Measurements from ENCODE around the gene UCHL3. TPM values are rescaled to one million over a fixed set of nuclear protein-coding genes. Genes with fewer than 3 reads are reported as not detected.

The UCHL3 gene
- total RNA-seq, 1 experiment from 2014 or later, result 50.8 TPM

DNA sequence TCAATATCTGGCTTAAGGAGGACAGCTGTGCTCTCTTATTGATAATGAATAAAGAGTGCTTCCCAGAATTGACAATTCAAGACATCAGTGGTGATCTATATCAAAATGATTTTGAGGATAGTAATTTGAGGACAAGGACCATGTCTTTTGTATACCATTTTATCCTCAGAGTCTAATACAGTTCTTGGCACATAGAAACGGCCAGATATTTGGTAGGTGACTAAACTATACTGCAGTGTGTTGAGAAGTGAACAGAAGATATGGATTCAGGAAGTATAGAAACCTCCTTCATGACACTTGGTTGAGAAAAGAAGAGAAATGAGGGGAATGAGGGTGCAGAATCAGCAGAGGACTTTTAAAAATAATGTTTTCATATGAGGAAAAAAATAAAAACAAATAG, 70.4 kb downstream of the UCHL3 start:
- no peaks in the 10 kb centered on the region for H3K9me3 ChIP-seq (ENCODE audit: control insufficient read depth, low read depth, low read length)
- no peak overlapping the region for H4K8ac ChIP-seq (replicated peaks; ENCODE audit: insufficient read length, low read depth, low read length)
- no peak overlapping the region for H3K56ac ChIP-seq (ENCODE audit: insufficient read length, low read depth, low read length)
- H3K4ac ChIP-seq (ENCODE audit: low read depth, low read length), result no peak overlapping the region
- WGBS (ENCODE audit: extremely low coverage, insufficient read length, low lambda C conversion rate), result no CpG with 5 or more reads among the region's 1 CpG
- no peak overlapping the region for H2BK5ac ChIP-seq (ENCODE audit: insufficient read length, low read length)
- H2BK12ac ChIP-seq (ENCODE audit: insufficient read length, low read depth, low read length), result no peak overlapping the region
- DNase-seq, result no peak
- peaks cover 0 to 2% (median 0%) of the 10 kb centered on the region in 3 experiments; a peak in 1 of 7 replicates for H3K36me3 Mint-ChIP-seq (ENCODE audit: insufficient read depth in 1 of 3, low read depth in 3 of 3)
- no peak overlapping the region for H2BK120ac ChIP-seq (ENCODE audit: low read depth, low read length, poor library complexity, severe bottlenecking)
- H3K27me3 ChIP-seq (ENCODE audit: insufficient read depth, low read length), result no peaks in the 10 kb centered on the region
- H3K23ac ChIP-seq (ENCODE audit: insufficient read length, low read depth, low read length), result no peak overlapping the region
- no peak overlapping the region for H3K9ac ChIP-seq (ENCODE audit: extremely low read depth, insufficient read length, low read length)
- no peak overlapping the region for H3K4me2 ChIP-seq (ENCODE audit: insufficient read depth, insufficient read length, low read length)
- H2AFZ ChIP-seq (ENCODE audit: low read length), result no peak overlapping the region
- H3K18ac ChIP-seq (ENCODE audit: insufficient read length, low read depth, low read length), result no peak overlapping the region
- H3K27ac ChIP-seq (ENCODE audit: insufficient read length, low read depth, low read length), result no peak overlapping the region
- H3K4me1 ChIP-seq (ENCODE audit: insufficient read depth, low read length), result no peaks in the 10 kb centered on the region
- TF ChIP-seq, protein P1, sequence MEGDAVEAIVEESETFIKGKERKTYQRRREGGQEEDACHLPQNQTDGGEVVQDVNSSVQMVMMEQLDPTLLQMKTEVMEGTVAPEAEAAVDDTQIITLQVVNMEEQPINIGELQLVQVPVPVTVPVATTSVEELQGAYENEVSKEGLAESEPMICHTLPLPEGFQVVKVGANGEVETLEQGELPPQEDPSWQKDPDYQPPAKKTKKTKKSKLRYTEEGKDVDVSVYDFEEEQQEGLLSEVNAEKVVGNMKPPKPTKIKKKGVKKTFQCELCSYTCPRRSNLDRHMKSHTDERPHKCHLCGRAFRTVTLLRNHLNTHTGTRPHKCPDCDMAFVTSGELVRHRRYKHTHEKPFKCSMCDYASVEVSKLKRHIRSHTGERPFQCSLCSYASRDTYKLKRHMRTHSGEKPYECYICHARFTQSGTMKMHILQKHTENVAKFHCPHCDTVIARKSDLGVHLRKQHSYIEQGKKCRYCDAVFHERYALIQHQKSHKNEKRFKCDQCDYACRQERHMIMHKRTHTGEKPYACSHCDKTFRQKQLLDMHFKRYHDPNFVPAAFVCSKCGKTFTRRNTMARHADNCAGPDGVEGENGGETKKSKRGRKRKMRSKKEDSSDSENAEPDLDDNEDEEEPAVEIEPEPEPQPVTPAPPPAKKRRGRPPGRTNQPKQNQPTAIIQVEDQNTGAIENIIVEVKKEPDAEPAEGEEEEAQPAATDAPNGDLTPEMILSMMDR (conservative IDR thresholded peaks at IDR 0.05), result no peak
- no peak overlapping the region for H2AK5ac ChIP-seq (ENCODE audit: insufficient read length, low read length)
- no peaks in the 10 kb centered on the region for H3K23me2 ChIP-seq (ENCODE audit: insufficient read length, low read depth, low read length, poor library complexity, severe bottlenecking)
- no peaks in the 10 kb centered on the region for H3K27me3 Mint-ChIP-seq (ENCODE audit: low read depth)
- H4K5ac ChIP-seq (ENCODE audit: insufficient read length, low read depth, low read length), result no peak overlapping the region
- H2BK15ac ChIP-seq (ENCODE audit: low read depth, low read length), result no peak overlapping the region
- H4K91ac ChIP-seq (ENCODE audit: insufficient read length, low read depth, low read length), result no peak overlapping the region
- H3K14ac ChIP-seq (ENCODE audit: insufficient read depth, low read length), result no peak overlapping the region
- H3K79me2 ChIP-seq (ENCODE audit: insufficient read depth, low read length), result no peaks in the 10 kb centered on the region
- H3K27ac Mint-ChIP-seq, result no peak overlapping the region
- no peaks in the 10 kb centered on the region for H4K20me1 ChIP-seq (ENCODE audit: control insufficient read depth, insufficient read depth, insufficient read length)
- no peaks in the 10 kb centered on the region for H3K79me1 ChIP-seq (ENCODE audit: insufficient read depth, low read depth, low read length, poor library complexity, severe bottlenecking)
- H3T11ph ChIP-seq (ENCODE audit: low read length), result no peak overlapping the region
- no peaks in the 10 kb centered on the region for H3K9me3 Mint-ChIP-seq
- H3K4me3 Mint-ChIP-seq, result no peak overlapping the region
- no peaks in the 10 kb centered on the region; a peak in 1 of 4 replicates for H3K4me1 Mint-ChIP-seq
- no peak overlapping the region for H2BK20ac ChIP-seq (ENCODE audit: low read depth, low read length, poor library complexity, severe bottlenecking)

All from H9 (cell line).